Mucosa of descending colon (tissue), 3 donors: ENCODE data around the gene PDSS2. TPM values are rescaled to one million over a fixed set of nuclear protein-coding genes. Genes with fewer than 3 reads are reported as not detected.

ENCODE experiments used
- ATAC-seq: fragments of 200-7000 bp; cut with Tn5 transposase; one replicate; pipeline ENCODE4 v1.9.1; 2020; ENCODE audit warnings: mild to moderate bottlenecking, moderate library complexity
- DNase-seq, 3 donors: peaks; one replicate each; pipeline ENCODE4 v3.0.0-alpha.2; 2020
- H3K36me3 ChIP-seq: fragments of 200-600 bp; one replicate; pipeline ENCODE4 v1.8.0; 2021; ENCODE audit warnings: low read depth, mild to moderate bottlenecking
- H3K4me1 ChIP-seq: fragments of 200-600 bp; one replicate; pipeline ENCODE4 v1.8.0; 2021; ENCODE audit warnings: low read depth, mild to moderate bottlenecking
- H3K4me3 ChIP-seq: fragments of 200-600 bp; one replicate; pipeline ENCODE4 v1.8.0; 2021; ENCODE audit warnings: mild to moderate bottlenecking
- H3K9me3 ChIP-seq: fragments of 200-600 bp; one replicate; pipeline ENCODE4 v1.8.0; 2021; ENCODE audit warnings: mild to moderate bottlenecking
- intact Hi-C, 2 donors: fragments of 100-400 bp; cut with DNase I in 1 of 2; cut with micrococcal nuclease in 1 of 2; formaldehyde crosslinking; loops; one replicate each; pipeline versions ENCODE4 v1.11.0 to v1.11.1; 2022; cut with DNase I, micrococcal nuclease
- total RNA-seq, 3 donors: library from RNA; stranded (reverse); fragmentation: NEBNext Ultra II Directional in 2 of 3; extraction: Animal tissue kit (Norgen Biotek cat#: 25700) in 2 of 3; gene quantifications; one replicate each; pipeline versions ENCODE4 v1.2.1 to v1.2.4, GENCODE V29; 2021 to 2023
- TF ChIP-seq, protein P1 (sequence below): fragments of 200-600 bp; IDR thresholded peaks from one replicate; pipeline ENCODE4 v1.8.0; 2022; ENCODE audit warnings: antibody characterized with exemption, mild to moderate bottlenecking
- donor health status: DM: no; HTN: no; CAD: no; lungs with moderate emphysema.
- donor health status: DM: no; HTN: no; CAD: no.
- donor health status: DM: no; HTN: yes; CAD: no.

The PDSS2 gene
- total RNA-seq, 3 donors from 2014 or later: 16.2 to 26.3 (median 25.6) TPM

DNA sequence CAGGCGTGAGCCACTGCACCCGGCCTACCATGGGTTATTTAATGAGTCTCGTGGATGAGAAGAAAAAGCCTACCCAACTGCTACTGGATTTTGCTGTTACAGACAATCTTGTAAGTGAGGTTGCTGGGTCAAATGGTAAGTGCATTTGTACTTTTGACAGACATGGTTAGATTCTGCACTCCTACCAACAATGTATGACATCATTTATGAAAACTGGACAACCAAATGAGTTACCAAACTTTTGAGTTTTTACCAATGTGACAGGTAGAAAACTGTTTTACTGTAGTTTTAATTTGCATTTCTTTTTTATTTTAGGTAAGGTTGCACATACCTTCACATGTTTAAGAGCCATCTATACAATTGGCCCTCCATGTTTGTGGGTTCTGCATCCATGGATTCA lies 48.2 kb downstream of the PDSS2 start:
- Histone ChIP-seq H3K4me3 (no peak overlapping the region), H3K4me1 (peaks cover 6% of the 10 kb centered on the region), H3K36me3 (no peaks in the 10 kb centered on the region), H3K9me3 (no peaks in the 10 kb centered on the region)
- DNase-seq: no peak
- TF ChIP-seq, protein P1, sequence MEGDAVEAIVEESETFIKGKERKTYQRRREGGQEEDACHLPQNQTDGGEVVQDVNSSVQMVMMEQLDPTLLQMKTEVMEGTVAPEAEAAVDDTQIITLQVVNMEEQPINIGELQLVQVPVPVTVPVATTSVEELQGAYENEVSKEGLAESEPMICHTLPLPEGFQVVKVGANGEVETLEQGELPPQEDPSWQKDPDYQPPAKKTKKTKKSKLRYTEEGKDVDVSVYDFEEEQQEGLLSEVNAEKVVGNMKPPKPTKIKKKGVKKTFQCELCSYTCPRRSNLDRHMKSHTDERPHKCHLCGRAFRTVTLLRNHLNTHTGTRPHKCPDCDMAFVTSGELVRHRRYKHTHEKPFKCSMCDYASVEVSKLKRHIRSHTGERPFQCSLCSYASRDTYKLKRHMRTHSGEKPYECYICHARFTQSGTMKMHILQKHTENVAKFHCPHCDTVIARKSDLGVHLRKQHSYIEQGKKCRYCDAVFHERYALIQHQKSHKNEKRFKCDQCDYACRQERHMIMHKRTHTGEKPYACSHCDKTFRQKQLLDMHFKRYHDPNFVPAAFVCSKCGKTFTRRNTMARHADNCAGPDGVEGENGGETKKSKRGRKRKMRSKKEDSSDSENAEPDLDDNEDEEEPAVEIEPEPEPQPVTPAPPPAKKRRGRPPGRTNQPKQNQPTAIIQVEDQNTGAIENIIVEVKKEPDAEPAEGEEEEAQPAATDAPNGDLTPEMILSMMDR: no peak
- intact Hi-C loops: no loop called here
- no peak for ATAC-seq

DNA sequence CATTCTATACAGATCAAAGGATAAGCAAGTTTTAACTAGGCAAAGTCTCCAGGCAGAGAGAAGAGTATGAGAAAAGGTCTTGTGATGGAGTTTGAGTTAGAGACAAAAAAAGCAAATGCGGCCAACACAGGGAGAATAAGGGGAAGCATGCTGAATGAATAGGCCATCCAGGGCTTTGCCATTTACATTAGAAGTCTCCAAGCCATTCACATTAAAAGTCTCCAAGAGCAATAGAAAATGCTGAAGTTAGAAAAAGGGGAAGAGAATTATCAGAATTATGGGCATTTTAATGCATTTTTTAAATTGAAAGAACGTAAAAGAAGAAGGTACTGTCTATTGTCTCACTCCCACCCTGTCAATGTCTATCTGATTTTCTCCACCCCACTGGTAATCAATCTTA lies 49.4 kb downstream of the PDSS2 start:
- Histone ChIP-seq H3K4me3 (no peak overlapping the region), H3K36me3 (no peaks in the 10 kb centered on the region), H3K4me1 (peaks cover 6% of the 10 kb centered on the region), H3K9me3 (peaks cover 4% of the 10 kb centered on the region)
- TF ChIP-seq, protein P1: no peak
- intact Hi-C loops: no loop called here
- DNase-seq: no peak
- ATAC-seq: no peak

DNA sequence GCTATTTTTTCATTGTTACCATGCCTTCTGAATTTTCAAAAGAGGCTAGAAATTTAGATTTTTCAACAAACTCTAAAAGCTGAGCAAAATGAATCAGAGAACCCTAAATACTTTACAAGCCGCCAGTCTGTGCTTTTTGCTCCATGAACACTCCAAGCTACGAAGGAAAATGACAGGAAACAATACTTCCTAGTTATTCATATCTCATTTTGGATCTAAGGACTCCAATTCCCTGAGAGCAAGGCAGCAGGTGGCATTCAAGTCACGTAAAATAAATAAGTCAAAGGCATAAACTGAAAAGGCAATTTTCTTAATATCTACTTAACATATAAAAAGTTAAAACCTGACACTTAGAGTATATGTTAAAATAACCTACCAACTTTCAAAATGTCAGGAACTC lies 50.6 kb downstream of the PDSS2 start:
- H3K4me3 ChIP-seq: no peak overlapping the region
- no peak for ATAC-seq
- no peak for DNase-seq
- H3K36me3 ChIP-seq: no peaks in the 10 kb centered on the region
- H3K4me1 ChIP-seq: no peaks in the 10 kb centered on the region
- intact Hi-C loops: no loop called here
- TF ChIP-seq, protein P1: no peak
- peaks cover 13% of the 10 kb centered on the region for H3K9me3 ChIP-seq

DNA sequence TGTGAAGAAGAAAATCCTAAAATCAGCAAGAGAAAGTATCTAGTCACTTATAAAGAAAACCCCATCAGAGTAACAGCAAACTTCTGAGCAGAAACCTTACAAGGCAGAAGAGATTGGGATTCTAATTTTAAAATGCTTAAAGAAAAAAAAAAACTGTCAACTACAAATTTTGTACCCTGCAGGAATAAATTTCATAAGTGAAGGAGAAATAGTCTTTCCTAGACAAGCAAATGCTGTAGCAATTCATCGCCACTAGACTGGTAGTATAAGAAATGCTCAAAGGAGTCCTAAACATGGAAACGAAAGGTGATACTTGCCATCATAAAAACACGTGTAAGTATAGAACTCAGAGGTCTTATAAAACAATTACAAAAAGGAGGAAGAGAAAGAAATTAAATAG lies 54.4 kb downstream of the PDSS2 start:
- Histone ChIP-seq H3K4me3 (no peak overlapping the region), H3K4me1 (no peaks in the 10 kb centered on the region), H3K36me3 (no peaks in the 10 kb centered on the region), H3K9me3 (peaks cover 23% of the 10 kb centered on the region)
- DNase-seq (no peak), ATAC-seq (no peak)
- intact Hi-C loops: no loop called here
- TF ChIP-seq, protein P1: no peak

DNA sequence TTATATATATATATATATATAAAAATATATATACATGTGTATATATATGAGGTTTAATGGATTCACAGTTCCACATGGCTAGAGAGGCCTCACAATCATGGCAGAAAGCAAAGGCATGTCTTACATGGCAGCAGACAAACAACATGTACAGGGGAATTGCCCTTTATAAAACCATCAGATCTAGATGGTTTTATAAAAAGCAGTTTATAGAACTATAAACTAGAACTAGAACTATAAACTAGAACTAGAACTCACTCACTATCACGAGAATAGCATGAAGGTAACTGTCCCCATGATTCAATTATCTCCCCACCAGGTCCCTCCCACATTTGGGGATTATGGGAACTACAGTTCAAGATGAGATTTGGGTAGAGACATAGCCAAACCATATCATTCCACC lies 56.8 kb downstream of the PDSS2 start:
- Histone ChIP-seq H3K9me3 (peaks cover 23% of the 10 kb centered on the region), H3K4me1 (peaks cover under 1% of the 10 kb centered on the region), H3K36me3 (no peaks in the 10 kb centered on the region), H3K4me3 (no peak overlapping the region)
- ATAC-seq (peak; percentile 69), DNase-seq (no peak)
- intact Hi-C loops: no loop called here
- TF ChIP-seq, protein P1: no peak

DNA sequence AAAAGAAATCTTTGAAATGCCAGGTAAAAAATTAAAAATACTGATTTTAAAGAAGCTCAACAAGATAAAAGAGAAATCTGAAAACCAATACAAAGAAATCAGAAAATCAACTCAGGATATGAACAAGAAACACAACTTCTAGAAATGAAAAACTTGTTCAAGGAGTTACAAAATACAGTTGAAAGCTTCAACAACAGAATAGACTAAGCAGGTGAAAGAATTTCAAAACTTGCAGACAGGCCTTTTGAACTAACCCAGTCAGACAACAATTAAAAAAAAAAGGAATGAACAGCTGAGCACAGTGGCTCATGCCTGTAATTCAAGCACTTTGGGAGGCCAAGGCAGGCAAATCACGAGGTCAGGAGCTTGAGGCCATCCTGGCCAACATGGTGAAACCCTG lies 57.8 kb downstream of the PDSS2 start:
- TF ChIP-seq, protein P1: no peak
- Histone ChIP-seq H3K36me3 (no peaks in the 10 kb centered on the region), H3K9me3 (peaks cover 23% of the 10 kb centered on the region), H3K4me1 (peaks cover 9% of the 10 kb centered on the region), H3K4me3 (no peak overlapping the region)
- DNase-seq: no peak
- intact Hi-C loops: no loop called here
- ATAC-seq: no peak
